Esophagus muscularis mucosa (tissue), 4 donors: ENCODE data around the gene GMPR. TPM values are rescaled to one million over a fixed set of nuclear protein-coding genes. Genes with fewer than 3 reads are reported as not detected.

Experiments
- DNase-seq: peaks from one replicate; pipeline ENCODE4 v3.0.0-alpha.2; 2017; ENCODE audit errors: extremely low spot score
- H3K27ac ChIP-seq, 4 donors: fragments of 200-600 bp; sonication (generic); replicated peaks in 1 of 4; 1 replicate in 3 of 4; 2 replicates in 1 of 4; pipeline ENCODE4 v1.5.1; 2016 to 2019; ENCODE audit warnings: mild to moderate bottlenecking in 1 of 4
- H3K27me3 ChIP-seq, 4 donors: fragments of 200-600 bp; sonication (generic); one replicate each; pipeline versions ENCODE4 v1.5.1 to v1.6.0; 2016 to 2019
- H3K36me3 ChIP-seq, 4 donors: fragments of 200-600 bp; sonication (generic); one replicate each; pipeline ENCODE4 v1.5.1; 2016 to 2019
- H3K4me1 ChIP-seq, 4 donors: fragments of 200-600 bp; sonication (generic); one replicate each; pipeline ENCODE4 v1.5.1; 2016 to 2019
- H3K4me3 ChIP-seq, 4 donors: fragments of 200-600 bp; sonication (generic); 1 replicate in 2 of 4; 2 replicates in 2 of 4; pipeline ENCODE4 v1.5.1; 2016 to 2019; ENCODE audit warnings: mild to moderate bottlenecking in 4 of 4, moderate library complexity in 1 of 4
- H3K9me3 ChIP-seq, 4 donors: fragments of 200-600 bp; sonication (generic); 1 replicate in 3 of 4; 2 replicates in 1 of 4; pipeline ENCODE4 v1.5.1; 2016 to 2019
- CTCF ChIP-seq, 3 experiments: fragments of 200-600 bp in 2 of 3; fragments of 450-650 bp in 1 of 3; sonication (generic) in 2 of 3; IDR thresholded peaks; one replicate each; pipeline ENCODE4 v1.5.1; 2017 to 2019; ENCODE audit warnings: antibody characterized with exemption in 3 of 3, mild to moderate bottlenecking in 2 of 3, moderate library complexity in 1 of 3
- EP300 ChIP-seq: sonication (generic); formaldehyde crosslinking; IDR thresholded peaks from one replicate; pipeline ENCODE4 v1.6.1; 2017; ENCODE audit warnings: antibody characterized with exemption
- POLR2A ChIP-seq: fragments of 450-650 bp; IDR thresholded peaks from one replicate; pipeline ENCODE4 v1.6.1; 2017; ENCODE audit warnings: antibody characterized with exemption, moderate library complexity, mild to moderate bottlenecking, low read depth
- POLR2AphosphoS5 ChIP-seq, 2 donors: sonication (generic); formaldehyde crosslinking; IDR thresholded peaks; one replicate each; pipeline ENCODE4 v1.6.1; 2017; ENCODE audit warnings: antibody characterized with exemption in 2 of 2
- WGBS: methylation state at CpG from one replicate; pipeline ENCODE4 v1.1.5; 2018; 5-methylcytosine and 5-hydroxymethylcytosine counted together
- intact Hi-C: fragments of 100-400 bp; cut with DNase I; formaldehyde crosslinking; loops from one replicate; pipeline ENCODE4 v1.15.1; 2023
- total RNA-seq, 4 donors: library from RNA; depleted of rRNA; stranded (reverse); fragments of >200 nt; gene quantifications; one replicate each; pipeline versions ENCODE4 v1.1.0 to v1.2.1, GENCODE V29; 2016

GMPR gene
- total RNA-seq, 4 donors from 2014 or later = 32.8 to 69.7 (median 52.0) TPM

DNA sequence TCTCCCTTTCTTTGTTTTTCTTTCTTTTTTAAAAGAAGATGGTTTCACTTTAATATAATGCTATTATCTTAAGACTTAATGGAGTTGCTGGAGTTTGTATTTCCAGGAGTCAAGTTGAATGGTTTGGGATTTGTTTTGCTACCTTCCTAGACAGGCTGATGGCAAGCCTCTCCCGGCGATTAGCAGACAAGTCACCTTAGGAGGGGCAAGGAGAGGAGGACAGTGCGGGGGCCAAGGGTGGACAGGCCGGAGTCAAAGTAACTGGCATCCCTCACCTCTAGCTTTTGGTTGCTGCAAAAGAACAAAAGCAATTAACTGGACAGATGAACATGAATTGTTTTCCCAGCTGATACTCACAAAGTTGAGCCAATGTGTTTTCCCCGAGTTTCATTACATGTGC is 57.1 kb downstream of the GMPR start:
- Histone ChIP-seq H3K4me3 (no peak overlapping the region), H3K4me1 (no peaks in the 10 kb centered on the region), H3K27me3 (no peaks in the 10 kb centered on the region), H3K27ac (no peak overlapping the region), H3K9me3 (no peaks in the 10 kb centered on the region), H3K36me3 (peaks cover 0 to 48% (median 32%) of the 10 kb centered on the region in 4 donors)
- intact Hi-C loops = no loop called here
- TF ChIP-seq EP300 = no peak
- TF ChIP-seq CTCF (IDR thresholded peaks at IDR 0.05) = no peak
- 96% methylated on average over 5 of the region's 5 CpGs for WGBS
- no peak for DNase-seq

- intact Hi-C loops = no loop called here
- H3K4me3 ChIP-seq = no peak overlapping the region
Measured at GRCh38 chr6:16296061-16296670, 57.8 kb downstream of the GMPR start.

GRCh38 chr6:16299861-16300260 is 61.5 kb downstream of the GMPR start:
- intact Hi-C loops = no loop called here
- no peaks in the 10 kb centered on the region for H3K27me3 ChIP-seq
- no peak overlapping the region for H3K4me3 ChIP-seq
- no peak overlapping the region for H3K27ac ChIP-seq
- H3K4me1 ChIP-seq = no peaks in the 10 kb centered on the region
- H3K9me3 ChIP-seq = no peaks in the 10 kb centered on the region
- H3K36me3 ChIP-seq = peaks cover 0 to 47% (median 12%) of the 10 kb centered on the region in 4 donors
- no peak for DNase-seq
- TF ChIP-seq EP300 = no peak
- TF ChIP-seq POLR2A = no peak
- no peak for TF ChIP-seq CTCF (IDR thresholded peaks at IDR 0.05)
- TF ChIP-seq POLR2AphosphoS5 (IDR thresholded peaks at IDR 0.05) = no peak
- WGBS = 97% methylated on average over 3 of the region's 3 CpGs

More at GRCh38 chr6:16296061-16296670, 57.8 kb downstream of the GMPR start:
- no peak for TF ChIP-seq CTCF (IDR thresholded peaks at IDR 0.05)
- TF ChIP-seq POLR2AphosphoS5 (IDR thresholded peaks at IDR 0.05) = no peak
- TF ChIP-seq EP300 = no peak
- TF ChIP-seq POLR2A = no peak
- peaks cover 0 to 43% (median 28%) of the 10 kb centered on the region in 4 donors for H3K36me3 ChIP-seq
- no peak overlapping the region for H3K27ac ChIP-seq
- H3K9me3 ChIP-seq = no peaks in the 10 kb centered on the region
- no peaks in the 10 kb centered on the region for H3K27me3 ChIP-seq
- WGBS = 90% methylated on average over 7 of the region's 7 CpGs
- DNase-seq = no peak
- H3K4me1 ChIP-seq = no peaks in the 10 kb centered on the region

- WGBS = 93% methylated on average over 7 of the region's 7 CpGs
- H3K36me3 ChIP-seq = peaks cover 4 to 47% (median 15%) of the 10 kb centered on the region in 4 donors
- no peaks in the 10 kb centered on the region for H3K4me1 ChIP-seq
- no peaks in the 10 kb centered on the region for H3K9me3 ChIP-seq
- H3K27me3 ChIP-seq = no peaks in the 10 kb centered on the region
- TF ChIP-seq POLR2A = no peak
- TF ChIP-seq CTCF (IDR thresholded peaks at IDR 0.05) = no peak
- no peak for TF ChIP-seq POLR2AphosphoS5 (IDR thresholded peaks at IDR 0.05)
- TF ChIP-seq EP300 = no peak
- no peak overlapping the region for H3K27ac ChIP-seq
- intact Hi-C loops = no loop called here
- no peak overlapping the region for H3K4me3 ChIP-seq
- DNase-seq = no peak
Measured at GRCh38 chr6:16301511-16301910, 63.1 kb downstream of the GMPR start.
